Astrocyte of the hippocampus (primary cell): ENCODE results near the gene ANKEF1.
"Not testable (repeated sequence)": the region's sequence is repeated elsewhere in the genome, so short reads cannot be mapped to it uniquely, and the experiment has no call there.

ENCODE experiments used
- DNase-seq: peaks from one replicate; pipeline ENCODE4 v3.0.0; 2011; ENCODE audit warnings: low read depth, low spot score

ANKEF1 gene

GRCh38 chr20:10034717-10035571 is at the start of gene ANKEF1:
TSS of gene ANKEF1 (plus strand) at chr20:10034987. CDS start at chr20:10038302, 3,315 bp downstream.
- peak; percentile 89 for DNase-seq

GRCh38 chr20:9985281-9985680 is 49.5 kb upstream of the ANKEF1 start:
- no peak for DNase-seq

- no peak for DNase-seq
Observed at GRCh38 chr20:9985773-9986172, 49.0 kb upstream of the ANKEF1 start.

GRCh38 chr20:9989066-9989724 is 45.6 kb upstream of the ANKEF1 start:
- DNase-seq, result peak; percentile 50

- no peak for DNase-seq
Observed at GRCh38 chr20:9993137-9993536, 41.6 kb upstream of the ANKEF1 start.

- no peak for DNase-seq
Observed at GRCh38 chr20:9994676-9995075, 40.1 kb upstream of the ANKEF1 start.

GRCh38 chr20:9995510-9996272 is 39.1 kb upstream of the ANKEF1 start:
- DNase-seq, result no peak

- DNase-seq, result no peak
Observed at GRCh38 chr20:9996944-9997343, 37.8 kb upstream of the ANKEF1 start.

GRCh38 chr20:9999645-10000044 is 35.1 kb upstream of the ANKEF1 start:
- no peak for DNase-seq

GRCh38 chr20:10002866-10003265 is 31.9 kb upstream of the ANKEF1 start:
- DNase-seq, result no peak

GRCh38 chr20:10004900-10005299 is 29.9 kb upstream of the ANKEF1 start:
- no peak for DNase-seq

- DNase-seq, result no peak
Observed at GRCh38 chr20:10005885-10006284, 28.9 kb upstream of the ANKEF1 start.

GRCh38 chr20:10006447-10007090 is 28.2 kb upstream of the ANKEF1 start:
- no peak for DNase-seq

- no peak for DNase-seq
Observed at GRCh38 chr20:10007158-10007557, 27.6 kb upstream of the ANKEF1 start.

- no peak for DNase-seq
Observed at GRCh38 chr20:10007747-10008146, 27.0 kb upstream of the ANKEF1 start.

GRCh38 chr20:10012464-10012863 is 22.3 kb upstream of the ANKEF1 start:
- DNase-seq, result no peak

GRCh38 chr20:10014431-10014830 is 20.4 kb upstream of the ANKEF1 start:
- DNase-seq, result no peak

GRCh38 chr20:10020937-10021336 is 13.8 kb upstream of the ANKEF1 start:
- no peak for DNase-seq

GRCh38 chr20:10022625-10023024 is 12.2 kb upstream of the ANKEF1 start:
- DNase-seq, result no peak

GRCh38 chr20:10023911-10024310 is 10.9 kb upstream of the ANKEF1 start:
- DNase-seq, result no peak

GRCh38 chr20:10031451-10032215 is 3.2 kb upstream of the ANKEF1 start:
- not testable (repeated sequence) for DNase-seq
